HepG2 (cell line): ENCODE measurements around the gene OMD.

ENCODE experiments used
- IKZF1 ChIP-seq: fragments of 450-650 bp; IDR thresholded peaks from 2 replicates; pipeline ENCODE4 v1.7.1; 2016
- SIN3A ChIP-seq: IDR thresholded peaks from 2 replicates; pipeline ENCODE4 v1.6.1; 2011; ENCODE audit warnings: low read depth, mild to moderate bottlenecking, control low read depth, low read length, borderline replicate concordance
- ZNF768 ChIP-seq: sonication (generic); formaldehyde crosslinking; IDR thresholded peaks from 2 replicates; pipeline ENCODE4 v1.4.0; 2020; ENCODE audit warnings: missing genetic modification reagents
- TF ChIP-seq, protein P1 (sequence below): sonication (generic); formaldehyde crosslinking; IDR thresholded peaks from 2 replicates; pipeline ENCODE4 v1.5.0; 2020; ENCODE audit warnings: mild to moderate bottlenecking, missing genetic modification reagents, moderate library complexity

DNA sequence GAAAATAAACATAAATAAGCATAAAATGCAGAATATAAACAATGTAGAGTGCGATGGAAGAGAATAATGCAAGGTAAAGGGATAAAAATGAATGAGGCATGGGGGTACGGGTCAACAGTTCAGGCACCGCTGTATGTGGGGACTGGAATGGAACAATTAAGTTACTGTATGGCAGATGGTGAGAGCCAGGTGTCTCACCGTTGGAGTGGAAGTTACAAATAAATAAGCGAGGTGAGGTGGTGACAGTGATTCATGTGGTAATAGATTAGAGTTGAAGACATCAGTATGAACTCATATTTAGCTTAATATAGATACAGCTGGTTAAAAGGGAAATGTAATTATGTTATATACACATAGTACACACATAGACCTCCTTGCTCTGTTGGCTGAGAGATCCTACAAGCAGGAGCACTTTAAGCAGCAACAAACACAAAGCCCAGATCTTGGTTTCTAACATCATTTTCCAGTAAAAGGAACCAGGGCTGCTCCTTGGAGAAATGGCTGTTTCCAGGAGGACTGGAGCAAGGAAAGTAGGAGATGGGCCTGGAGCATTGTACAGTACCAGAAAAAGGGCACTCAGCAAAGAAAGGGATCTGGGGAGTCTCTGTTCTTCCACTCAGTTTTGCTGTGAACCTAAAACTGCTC lies 2.4 kb upstream of the OMD start:
- TF ChIP-seq SIN3A (no peak), ZNF768 (no peak), IKZF1 (no peak)
- TF ChIP-seq, protein P1, sequence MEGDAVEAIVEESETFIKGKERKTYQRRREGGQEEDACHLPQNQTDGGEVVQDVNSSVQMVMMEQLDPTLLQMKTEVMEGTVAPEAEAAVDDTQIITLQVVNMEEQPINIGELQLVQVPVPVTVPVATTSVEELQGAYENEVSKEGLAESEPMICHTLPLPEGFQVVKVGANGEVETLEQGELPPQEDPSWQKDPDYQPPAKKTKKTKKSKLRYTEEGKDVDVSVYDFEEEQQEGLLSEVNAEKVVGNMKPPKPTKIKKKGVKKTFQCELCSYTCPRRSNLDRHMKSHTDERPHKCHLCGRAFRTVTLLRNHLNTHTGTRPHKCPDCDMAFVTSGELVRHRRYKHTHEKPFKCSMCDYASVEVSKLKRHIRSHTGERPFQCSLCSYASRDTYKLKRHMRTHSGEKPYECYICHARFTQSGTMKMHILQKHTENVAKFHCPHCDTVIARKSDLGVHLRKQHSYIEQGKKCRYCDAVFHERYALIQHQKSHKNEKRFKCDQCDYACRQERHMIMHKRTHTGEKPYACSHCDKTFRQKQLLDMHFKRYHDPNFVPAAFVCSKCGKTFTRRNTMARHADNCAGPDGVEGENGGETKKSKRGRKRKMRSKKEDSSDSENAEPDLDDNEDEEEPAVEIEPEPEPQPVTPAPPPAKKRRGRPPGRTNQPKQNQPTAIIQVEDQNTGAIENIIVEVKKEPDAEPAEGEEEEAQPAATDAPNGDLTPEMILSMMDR = no peak
